Trophoblast cell (in vitro differentiated cells and primary cell): ENCODE results near the gene MTHFD1L.

ENCODE experiments used
- DNase-seq, 2 donors: peaks; one replicate each; pipeline ENCODE4 v3.0.0-alpha.2; 2016
- H2AFZ ChIP-seq: 2 replicates; pipeline ENCODE4 v1.6.1; 2013; ENCODE audit warnings: low read length, moderate library complexity, mild to moderate bottlenecking; ENCODE audit not compliant: insufficient read depth, poor library complexity
- H2AK5ac ChIP-seq: 2 replicates; pipeline ENCODE4 v1.6.1; 2013; ENCODE audit warnings: mild to moderate bottlenecking, low read length
- H2BK120ac ChIP-seq: 2 replicates; pipeline ENCODE4 v1.6.1; 2013; ENCODE audit warnings: low read length, mild to moderate bottlenecking, moderate library complexity; ENCODE audit not compliant: insufficient read depth, poor library complexity
- H2BK12ac ChIP-seq: 2 replicates; pipeline ENCODE4 v1.6.1; 2013; ENCODE audit warnings: mild to moderate bottlenecking, low read length, moderate library complexity
- H2BK5ac ChIP-seq: 2 replicates; pipeline ENCODE4 v1.6.1; 2013; ENCODE audit warnings: low read length, low read depth, moderate library complexity, mild to moderate bottlenecking; ENCODE audit not compliant: poor library complexity
- H3K14ac ChIP-seq: 2 replicates; pipeline ENCODE4 v1.6.1; 2013; ENCODE audit warnings: mild to moderate bottlenecking, low read length
- H3K18ac ChIP-seq: 2 replicates; pipeline ENCODE4 v1.6.1; 2013; ENCODE audit warnings: mild to moderate bottlenecking, low read length
- H3K23ac ChIP-seq: 2 replicates; pipeline ENCODE4 v1.6.1; 2013; ENCODE audit warnings: low read length
- H3K27ac ChIP-seq: 2 replicates; pipeline ENCODE4 v1.5.1; 2013; ENCODE audit warnings: low read depth, mild to moderate bottlenecking, inconsistent platforms, low read length, moderate library complexity
- H3K27me3 ChIP-seq: 2 replicates; pipeline ENCODE4 v1.6.1; 2013; ENCODE audit warnings: inconsistent platforms, mild to moderate bottlenecking, low read length, moderate library complexity; ENCODE audit not compliant: insufficient read depth
- H3K36me3 ChIP-seq, 2 experiments: 1 replicate in 1 of 2; 2 replicates in 1 of 2; pipeline ENCODE4 v1.6.1; 2013; ENCODE audit warnings: low read length in 2 of 2, mild to moderate bottlenecking in 2 of 2, moderate library complexity in 1 of 2; ENCODE audit not compliant: insufficient read depth in 2 of 2, control insufficient read depth in 1 of 2
- H3K4ac ChIP-seq: 2 replicates; pipeline ENCODE4 v1.6.1; 2013; ENCODE audit warnings: low read depth, mild to moderate bottlenecking, low read length, moderate library complexity
- H3K4me1 ChIP-seq, 2 experiments: 1 replicate in 1 of 2; 2 replicates in 1 of 2; pipeline ENCODE4 v1.6.1; 2013; ENCODE audit warnings: low read length in 2 of 2, mild to moderate bottlenecking in 2 of 2, moderate library complexity in 1 of 2; ENCODE audit not compliant: insufficient read depth in 2 of 2, control insufficient read depth in 1 of 2
- H3K4me2 ChIP-seq: 2 replicates; pipeline ENCODE4 v1.6.1; 2013; ENCODE audit warnings: inconsistent platforms, mild to moderate bottlenecking, low read length, moderate library complexity
- H3K4me3 ChIP-seq: 2 replicates; pipeline ENCODE4 v1.5.1; 2013; ENCODE audit warnings: mild to moderate bottlenecking, low read depth, low read length, inconsistent platforms
- H3K79me1 ChIP-seq: one replicate; pipeline ENCODE4 v1.6.1; 2013; ENCODE audit warnings: low read length
- H3K79me2 ChIP-seq: 2 replicates; pipeline ENCODE4 v1.6.1; 2013; ENCODE audit warnings: low read length, mild to moderate bottlenecking; ENCODE audit not compliant: control insufficient read depth, insufficient read depth, poor library complexity
- H3K9ac ChIP-seq: 2 replicates; pipeline ENCODE4 v1.6.1; 2013; ENCODE audit warnings: mild to moderate bottlenecking, low read length
- H3K9me3 ChIP-seq: 2 replicates; pipeline ENCODE4 v1.6.1; 2013; ENCODE audit warnings: low read depth, mild to moderate bottlenecking, control low read depth, inconsistent platforms, low read length; ENCODE audit not compliant: insufficient read depth
- H4K12ac ChIP-seq: 2 replicates; pipeline ENCODE4 v1.6.1; 2013; ENCODE audit warnings: low read depth, mild to moderate bottlenecking, low read length, moderate library complexity
- H4K8ac ChIP-seq: 2 replicates; pipeline ENCODE4 v1.6.1; 2013; ENCODE audit warnings: low read depth, mild to moderate bottlenecking, low read length, moderate library complexity
- H4K91ac ChIP-seq: one replicate; pipeline ENCODE4 v1.6.1; 2013; ENCODE audit warnings: low read depth, mild to moderate bottlenecking, low read length, moderate library complexity
- WGBS: extraction: QIAGEN DNeasy Blood & Tissue Kit; methylation state at CpG from one replicate; pipeline ENCODE4 v1.1.7; 2013; ENCODE audit warnings: missing lambda C conversion rate; ENCODE audit not compliant: insufficient read length, insufficient coverage; ENCODE audit errors: extremely low coverage; 5-methylcytosine and 5-hydroxymethylcytosine counted together

The MTHFD1L gene

GRCh38 chr6:150993253-150993652 is 127.8 kb downstream of the MTHFD1L start:
- H2BK120ac ChIP-seq = no peak overlapping the region
- H4K91ac ChIP-seq = no peak overlapping the region
- no peak overlapping the region for H2AFZ ChIP-seq
- H3K18ac ChIP-seq = no peak overlapping the region
- H2BK12ac ChIP-seq = no peak overlapping the region
- no peak overlapping the region for H3K4me2 ChIP-seq
- no peak overlapping the region for H2AK5ac ChIP-seq
- H4K12ac ChIP-seq = no peak overlapping the region
- H3K14ac ChIP-seq = no peak overlapping the region
- WGBS = no CpG with 5 or more reads among the region's 7 CpGs
- H3K27me3 ChIP-seq = no peaks in the 10 kb centered on the region
- H4K8ac ChIP-seq = no peak overlapping the region
- no peak overlapping the region for H2BK5ac ChIP-seq
- H3K23ac ChIP-seq = no peak overlapping the region
- peaks cover 2 to 6% of the 10 kb centered on the region in 2 experiments for H3K36me3 ChIP-seq
- H3K79me2 ChIP-seq = no peaks in the 10 kb centered on the region
- no peak for DNase-seq
- no peak overlapping the region for H3K27ac ChIP-seq
- H3K9me3 ChIP-seq = peaks cover 2% of the 10 kb centered on the region
- no peaks in the 10 kb centered on the region for H3K79me1 ChIP-seq
- H3K4me3 ChIP-seq = no peak overlapping the region
- no peak overlapping the region for H3K9ac ChIP-seq
- peaks cover 4 to 7% of the 10 kb centered on the region in 2 experiments for H3K4me1 ChIP-seq
- H3K4ac ChIP-seq = no peak overlapping the region

DNA sequence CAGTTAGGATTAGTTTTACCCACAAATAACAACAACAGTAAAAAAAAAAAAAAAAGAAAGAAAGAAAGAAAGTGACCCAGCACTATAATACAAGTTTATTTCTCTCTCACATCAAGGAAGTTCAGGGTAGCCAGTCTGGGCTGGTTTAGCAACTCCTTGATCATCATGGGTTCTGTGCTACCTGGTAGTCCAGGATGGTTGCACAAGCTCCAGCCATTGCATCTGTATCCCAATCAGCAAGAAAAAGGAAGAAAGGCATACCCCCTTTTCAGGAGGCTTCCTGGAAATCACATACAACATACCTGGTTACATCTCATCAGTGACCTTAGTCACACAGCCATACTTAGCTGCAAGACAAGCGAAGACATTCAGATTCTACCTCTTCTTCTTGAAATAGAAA is 128.5 kb downstream of the MTHFD1L start:
- Histone ChIP-seq H3K18ac (no peak overlapping the region), H3K27me3 (no peaks in the 10 kb centered on the region), H2BK12ac (no peak overlapping the region), H3K23ac (no peak overlapping the region), H3K4me1 (peaks cover 4 to 7% of the 10 kb centered on the region in 2 experiments), H3K4me2 (no peak overlapping the region), H2AK5ac (no peak overlapping the region), H4K8ac (no peak overlapping the region), H2BK5ac (no peak overlapping the region), H4K91ac (no peak overlapping the region), H3K27ac (no peak overlapping the region), H3K79me1 (no peaks in the 10 kb centered on the region), H3K9me3 (peaks cover 2% of the 10 kb centered on the region), H2AFZ (no peak overlapping the region), H2BK120ac (no peak overlapping the region), H3K79me2 (no peaks in the 10 kb centered on the region), H3K9ac (no peak overlapping the region), H3K4ac (no peak overlapping the region), H3K4me3 (no peak overlapping the region), H4K12ac (no peak overlapping the region), H3K36me3 (peaks cover 2 to 6% of the 10 kb centered on the region in 2 experiments), H3K14ac (no peak overlapping the region)
- DNase-seq = no peak
- no CpG with 5 or more reads among the region's 1 CpG for WGBS

DNA sequence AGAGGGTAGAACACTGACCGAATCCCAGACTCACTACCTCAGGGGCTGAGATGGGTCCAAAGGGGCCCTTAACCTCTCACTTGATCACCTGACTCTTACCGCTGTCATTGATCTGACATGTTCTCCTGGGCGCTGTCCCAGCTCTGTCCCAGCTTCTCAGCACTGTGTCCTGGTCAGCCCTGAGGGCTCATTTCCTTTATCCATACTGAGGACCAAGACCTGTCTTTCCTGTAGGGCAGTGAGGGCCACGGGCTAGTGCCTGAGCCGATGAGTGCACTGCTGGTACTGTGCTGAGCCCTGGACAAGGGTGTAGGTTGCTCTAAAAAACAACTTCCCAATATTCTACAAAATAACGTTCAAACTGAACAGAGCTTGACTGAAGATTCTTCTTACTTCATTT is 131.5 kb downstream of the MTHFD1L start:
- H4K12ac ChIP-seq = no peak overlapping the region
- peak; percentile 87 to 93 for DNase-seq
- peaks cover 2% of the 10 kb centered on the region for H3K9me3 ChIP-seq
- H2BK120ac ChIP-seq = no peak overlapping the region
- no peak overlapping the region for H3K9ac ChIP-seq
- H3K27me3 ChIP-seq = no peaks in the 10 kb centered on the region
- peaks cover 4 to 7% of the 10 kb centered on the region in 2 experiments for H3K4me1 ChIP-seq
- no peaks in the 10 kb centered on the region for H3K79me2 ChIP-seq
- no peaks in the 10 kb centered on the region for H3K79me1 ChIP-seq
- no peak overlapping the region for H2AK5ac ChIP-seq
- no peak overlapping the region for H3K4me2 ChIP-seq
- no peak overlapping the region for H2BK5ac ChIP-seq
- H3K14ac ChIP-seq = no peak overlapping the region
- H2BK12ac ChIP-seq = no peak overlapping the region
- H3K4me3 ChIP-seq = no peak overlapping the region
- WGBS = no CpG with 5 or more reads among the region's 6 CpGs
- no peak overlapping the region for H3K18ac ChIP-seq
- no peak overlapping the region for H4K91ac ChIP-seq
- peaks cover 2 to 3% of the 10 kb centered on the region in 2 experiments for H3K36me3 ChIP-seq
- H3K4ac ChIP-seq = no peak overlapping the region
- no peak overlapping the region for H3K27ac ChIP-seq
- no peak overlapping the region for H3K23ac ChIP-seq
- H2AFZ ChIP-seq = no peak overlapping the region
- H4K8ac ChIP-seq = no peak overlapping the region

DNA sequence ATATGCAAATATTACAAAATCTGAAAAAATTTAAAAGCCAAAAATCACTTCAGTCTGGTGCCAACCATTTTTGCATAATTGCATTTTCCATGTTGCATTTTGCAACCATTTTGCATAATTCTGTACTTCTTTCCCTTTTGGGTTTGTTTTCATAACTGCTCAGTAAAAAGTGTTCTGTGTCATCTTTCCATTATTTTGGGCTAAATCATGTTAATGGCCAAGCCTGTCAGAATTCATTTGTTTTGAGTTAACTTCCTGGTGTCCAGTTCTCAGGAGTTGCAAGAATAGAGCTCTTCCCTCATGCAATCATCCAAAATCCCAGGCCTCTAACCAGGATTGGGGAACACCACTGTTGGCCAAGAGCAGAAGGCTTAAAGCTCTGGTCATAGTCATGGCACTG is 133.6 kb downstream of the MTHFD1L start:
- no peak overlapping the region for H3K27ac ChIP-seq
- peaks cover 4 to 7% of the 10 kb centered on the region in 2 experiments for H3K4me1 ChIP-seq
- H2AFZ ChIP-seq = no peak overlapping the region
- no peaks in the 10 kb centered on the region for H3K27me3 ChIP-seq
- H3K4me2 ChIP-seq = no peak overlapping the region
- H3K14ac ChIP-seq = no peak overlapping the region
- no peak overlapping the region for H2AK5ac ChIP-seq
- DNase-seq = no peak
- H3K79me1 ChIP-seq = no peaks in the 10 kb centered on the region
- no peak overlapping the region for H2BK120ac ChIP-seq
- no peaks in the 10 kb centered on the region for H3K79me2 ChIP-seq
- no peak overlapping the region for H3K4me3 ChIP-seq
- H2BK12ac ChIP-seq = no peak overlapping the region
- no peaks in the 10 kb centered on the region for H3K36me3 ChIP-seq
- no peak overlapping the region for H3K9ac ChIP-seq
- no peak overlapping the region for H3K18ac ChIP-seq
- no peaks in the 10 kb centered on the region for H3K9me3 ChIP-seq
- no peak overlapping the region for H3K4ac ChIP-seq
- no peak overlapping the region for H3K23ac ChIP-seq
- no peak overlapping the region for H4K91ac ChIP-seq
- H2BK5ac ChIP-seq = no peak overlapping the region
- no peak overlapping the region for H4K12ac ChIP-seq
- no peak overlapping the region for H4K8ac ChIP-seq
